Cardiac septum (tissue), 1 donor: ENCODE results near the gene ADGRB3. TPM values are rescaled to one million over a fixed set of nuclear protein-coding genes. Genes with fewer than 3 reads are reported as not detected.
"Not testable (repeated sequence)": the region's sequence is repeated elsewhere in the genome, so short reads cannot be mapped to it uniquely, and the experiment has no call there.

Experiments
- DNase-seq: peaks from one replicate; pipeline ENCODE4 v3.0.0-alpha.2; 2020; ENCODE audit warnings: low spot score
- intact Hi-C: fragments of 100-400 bp; cut with DNase I; formaldehyde crosslinking; loops from one replicate; pipeline ENCODE4 v1.14.0; 2022
- total RNA-seq: library from RNA; stranded (reverse); fragmentation: NEBNext Ultra II Directional; extraction: Animal tissue kit (Norgen Biotek cat#: 25700); gene quantifications from one replicate; pipeline ENCODE4 v1.2.1, GENCODE V29; 2021
- donor health status: DM: no; HTN: no; CAD: no.

Gene ADGRB3
- total RNA-seq, 1 donor from 2014 or later: 0.51 TPM

DNA sequence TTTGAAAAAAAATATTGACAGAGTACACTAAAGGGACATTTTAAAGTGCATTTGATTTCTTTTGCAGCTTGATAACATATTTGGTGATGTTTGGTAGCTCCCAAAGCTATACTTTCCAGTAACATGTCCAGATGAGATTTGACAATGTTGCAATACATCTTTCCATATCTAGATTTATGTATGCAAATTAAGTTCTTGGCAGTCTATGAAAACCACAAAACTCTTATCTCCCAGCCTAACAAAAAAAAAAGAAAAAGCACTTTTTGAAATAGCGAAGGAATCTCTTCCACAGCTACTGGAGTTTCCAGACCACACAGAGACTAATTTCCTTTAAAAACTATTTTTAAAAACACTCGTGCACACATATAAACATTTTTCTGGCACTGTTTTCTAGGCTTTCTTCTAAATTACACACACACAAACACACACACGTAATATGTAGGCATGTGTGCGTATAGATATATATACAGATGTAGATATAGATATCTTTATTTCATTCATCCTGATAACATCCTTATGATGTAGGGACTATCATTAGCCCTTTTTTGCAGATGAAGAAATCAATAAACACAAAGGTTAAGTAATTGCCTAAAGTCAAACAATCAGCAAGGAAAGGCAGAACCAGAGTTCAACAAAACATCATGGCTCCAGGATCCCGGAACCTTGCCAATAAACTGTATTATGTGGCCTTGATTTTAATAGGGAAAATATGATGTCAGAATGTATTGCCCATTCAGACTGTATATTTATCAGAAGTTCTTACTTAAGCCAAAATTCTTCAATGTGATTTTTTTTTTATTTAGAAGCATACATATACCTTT is 93.3 kb downstream of the ADGRB3 start:
- intact Hi-C loops: no loop called here
- no peak for DNase-seq

DNA sequence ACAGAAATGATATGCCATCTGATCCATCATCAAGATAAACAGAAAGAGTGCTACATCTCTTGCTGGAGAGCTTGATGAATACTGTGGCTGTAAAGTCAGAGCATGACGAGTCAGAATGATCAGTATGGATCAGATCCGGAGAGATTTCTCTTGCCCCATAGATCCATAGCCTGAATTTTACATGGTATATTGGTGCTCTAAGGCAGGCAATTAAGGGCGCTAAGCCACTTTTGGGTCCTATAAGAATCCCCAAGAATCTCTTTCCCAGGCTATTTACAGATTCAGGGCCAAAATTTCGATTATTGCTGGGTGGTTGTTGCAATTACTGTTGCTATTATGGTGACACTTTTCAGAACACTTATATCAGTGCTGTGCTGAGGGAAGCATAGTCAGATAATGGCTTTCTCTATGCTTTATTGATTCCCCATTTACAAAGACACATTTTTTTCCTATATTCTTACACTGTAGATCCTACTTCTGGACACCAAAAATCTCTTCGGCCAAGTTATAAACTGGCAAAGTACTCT is 94.4 kb downstream of the ADGRB3 start:
- intact Hi-C loops: no loop called here
- no peak for DNase-seq

DNA sequence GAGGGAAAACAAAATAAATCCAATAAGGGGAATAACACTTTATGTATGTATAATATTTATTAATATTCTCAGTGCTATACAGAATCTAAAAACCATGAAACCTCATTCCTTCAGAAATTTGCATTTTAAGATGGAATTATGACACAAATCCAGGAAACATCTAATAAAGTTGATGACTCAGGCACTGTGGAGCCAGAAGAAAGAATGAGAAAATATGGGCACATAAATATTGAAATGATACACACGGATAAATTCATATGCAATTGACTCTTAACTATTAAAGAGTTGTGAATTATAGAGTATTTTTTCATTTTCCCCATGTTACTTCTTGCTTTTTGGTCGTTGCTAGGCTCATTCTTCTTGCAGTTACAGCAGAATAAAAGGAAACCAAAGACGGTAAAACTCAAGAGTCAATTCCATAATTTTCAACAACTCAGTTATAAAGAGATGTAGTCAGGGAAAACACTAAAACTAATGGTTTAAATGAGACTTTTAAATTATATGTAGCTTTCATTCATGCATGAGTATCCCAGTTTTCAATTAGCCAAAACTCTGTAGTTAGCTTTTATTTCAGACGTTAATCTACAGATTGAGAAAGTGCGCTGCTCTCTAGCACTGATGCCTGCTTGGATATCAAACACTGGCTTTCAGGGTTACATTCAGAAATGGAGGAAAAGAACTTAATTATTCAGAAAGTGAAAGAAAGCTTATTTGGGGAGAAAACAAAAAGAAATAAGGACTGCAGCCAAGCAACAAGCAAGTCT is 95.4 kb downstream of the ADGRB3 start:
- intact Hi-C loops: no loop called here
- no peak for DNase-seq

DNA sequence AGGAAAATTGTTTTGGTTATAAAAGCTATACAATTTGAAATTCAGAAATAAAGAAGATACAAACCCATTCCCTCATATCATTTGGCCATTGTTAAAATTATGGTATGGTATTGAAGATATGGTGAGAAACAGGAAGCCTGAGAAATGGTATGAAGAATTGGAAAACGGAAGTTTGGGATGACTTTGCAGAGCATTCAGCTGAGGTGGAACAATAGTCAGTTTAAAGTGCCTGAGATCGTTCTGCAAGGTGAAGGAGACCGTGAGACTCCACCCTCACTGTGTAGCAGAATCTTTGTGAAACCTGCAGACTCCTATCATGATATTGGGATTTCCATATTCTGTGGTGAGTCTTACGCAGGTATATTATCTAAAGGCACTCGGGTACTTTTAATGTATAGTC is 97.3 kb downstream of the ADGRB3 start:
- intact Hi-C loops: no loop called here
- no peak for DNase-seq

DNA sequence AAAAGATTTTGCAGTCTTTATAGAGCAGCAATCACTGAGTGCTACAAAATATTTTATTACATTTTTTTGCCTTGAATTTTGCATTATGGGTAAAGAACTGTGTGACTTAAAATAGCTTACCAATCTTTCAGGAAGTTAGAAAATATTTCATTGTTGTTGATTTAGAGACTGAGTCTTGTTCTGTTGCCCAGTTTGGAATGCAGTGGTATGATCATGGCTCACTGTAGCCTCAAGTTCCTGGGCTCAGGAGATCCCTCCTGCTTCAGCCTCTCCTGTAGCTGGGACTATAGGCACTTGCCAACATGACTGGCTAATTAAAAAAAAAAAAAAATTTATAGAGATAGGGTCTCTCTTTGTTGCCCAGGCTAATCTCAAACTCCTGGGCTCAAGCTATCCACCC is 100.8 kb downstream of the ADGRB3 start:
- intact Hi-C loops: no loop called here
- DNase-seq: no peak

DNA sequence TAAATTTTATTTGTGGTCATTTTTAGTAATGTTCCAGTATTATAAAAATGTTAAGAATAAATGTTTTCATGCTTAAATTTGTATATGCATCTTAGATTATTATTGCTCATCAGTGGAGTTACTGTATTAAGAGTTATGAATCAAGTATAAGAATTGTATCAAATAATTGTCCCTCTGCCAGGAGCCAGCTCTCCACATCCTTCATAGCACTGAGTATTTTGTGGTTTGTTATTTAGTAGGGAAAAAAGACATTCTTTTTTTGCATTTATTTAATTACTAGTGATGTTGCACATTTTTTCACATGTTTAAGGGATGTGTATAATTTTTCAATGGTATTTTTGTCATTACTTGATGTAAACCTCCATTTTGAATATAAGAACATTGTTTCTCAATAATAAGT is 102.0 kb downstream of the ADGRB3 start:
- intact Hi-C loops: no loop called here
- no peak for DNase-seq

DNA sequence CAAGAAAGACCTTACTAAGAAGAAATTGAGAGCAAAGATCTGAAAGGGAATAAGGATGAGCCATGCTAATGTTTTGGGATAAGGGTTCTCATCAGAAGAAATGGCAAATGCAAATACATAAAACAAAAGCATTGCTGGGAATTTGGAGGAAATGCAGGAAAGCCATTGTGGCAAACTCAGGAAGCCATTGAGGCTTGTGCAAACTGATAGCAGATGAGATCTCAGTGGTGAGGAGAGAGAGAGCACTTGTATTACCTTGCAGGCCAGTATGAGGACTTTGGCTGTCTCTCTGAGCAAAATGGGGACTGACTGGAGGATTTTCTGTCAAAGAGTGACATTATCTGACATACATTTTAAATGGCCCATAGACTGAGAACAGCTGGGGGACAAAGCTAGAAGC is 103.0 kb downstream of the ADGRB3 start:
- intact Hi-C loops: no loop called here
- DNase-seq: no peak

DNA sequence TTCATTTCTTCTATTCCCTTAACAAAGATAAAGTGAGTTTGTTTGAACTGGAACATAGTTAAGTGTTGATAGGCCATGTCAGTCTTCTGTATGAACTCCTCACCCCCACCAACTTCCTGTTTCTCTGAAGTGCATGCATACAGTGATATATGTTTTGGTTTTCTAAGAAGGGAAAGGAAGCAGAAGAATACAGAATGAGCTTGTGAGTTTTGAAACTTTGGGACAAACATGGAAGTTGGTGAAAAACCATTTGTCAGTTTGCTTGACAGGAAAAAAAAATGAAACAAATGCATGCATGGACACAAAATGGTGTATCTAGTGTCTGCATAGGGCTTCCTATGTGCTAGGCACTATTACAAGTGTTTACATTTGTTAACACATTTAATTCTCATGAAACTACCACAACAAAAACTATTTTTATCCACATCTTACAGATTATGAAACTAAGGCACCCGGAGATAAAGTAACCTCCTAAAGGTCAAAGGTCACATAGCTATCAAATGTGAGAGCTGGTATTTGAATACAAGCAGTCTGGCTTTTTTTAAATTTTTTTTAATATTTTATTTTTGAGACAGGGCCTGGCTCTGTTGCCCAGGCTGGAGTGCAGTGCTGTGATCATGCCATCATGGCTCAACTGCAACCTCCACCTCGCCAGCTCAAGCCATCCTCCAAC is 105.9 kb downstream of the ADGRB3 start:
- intact Hi-C loops: no loop called here
- DNase-seq: no peak

DNA sequence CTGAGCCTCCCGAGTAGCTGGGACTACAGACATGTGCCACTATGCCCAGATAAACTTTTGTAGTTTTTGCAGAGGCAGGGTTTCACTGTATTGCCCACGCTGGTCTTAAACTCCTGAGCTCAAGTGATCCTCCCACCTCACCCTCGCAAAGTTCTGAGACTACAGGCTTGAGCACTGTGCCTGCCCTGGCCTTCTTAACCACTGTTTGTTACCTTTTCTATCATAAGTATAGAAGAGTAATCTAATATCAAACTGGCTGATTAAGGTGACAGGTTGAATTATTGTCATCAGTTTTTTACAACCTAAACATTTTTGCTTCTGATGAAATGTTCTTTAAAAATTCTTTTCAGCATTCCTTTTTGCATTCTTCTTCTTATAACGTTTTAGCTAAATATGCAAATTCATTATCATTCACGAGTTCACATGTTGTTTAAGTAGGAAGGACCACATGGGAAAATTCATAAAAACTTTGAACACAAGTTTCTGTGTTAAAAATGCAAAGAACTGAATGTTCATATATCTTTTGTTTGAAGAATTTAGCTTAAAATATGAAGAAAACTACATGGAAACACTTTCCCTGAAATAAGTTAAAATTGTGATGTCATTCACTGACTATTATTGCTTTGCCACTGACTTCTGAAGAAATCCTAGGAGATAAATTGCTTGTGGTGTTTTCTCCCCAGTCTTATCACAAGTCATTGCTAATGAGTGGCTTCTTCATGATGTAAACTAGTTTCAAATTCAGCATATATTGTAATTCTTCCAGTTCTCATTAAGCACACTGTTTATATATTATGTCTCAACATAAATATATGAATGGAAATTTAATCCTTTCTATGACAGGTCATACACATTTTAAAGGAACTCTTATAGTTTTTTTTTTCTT is 106.7 kb downstream of the ADGRB3 start:
- intact Hi-C loops: no loop called here
- DNase-seq: no peak

DNA sequence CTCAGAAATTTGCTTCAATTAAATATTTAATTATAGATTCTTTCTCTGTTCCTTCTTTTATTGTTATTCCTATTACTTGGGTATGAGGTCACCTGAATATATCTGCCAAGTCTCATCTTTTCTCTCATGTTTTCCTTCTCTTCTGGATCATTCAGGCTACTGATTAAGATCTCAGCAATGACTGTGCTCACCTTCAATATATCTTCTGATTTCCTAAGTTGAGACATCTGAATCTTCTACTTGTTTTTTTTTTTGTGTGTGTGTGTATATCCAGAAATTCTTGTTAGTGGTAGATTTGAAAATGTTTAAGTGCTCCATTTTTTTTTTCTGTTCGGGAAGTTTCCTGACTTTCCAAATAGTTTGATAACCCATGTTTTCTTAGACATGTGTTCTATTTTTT is 108.0 kb downstream of the ADGRB3 start:
- intact Hi-C loops: no loop called here
- no peak for DNase-seq

DNA sequence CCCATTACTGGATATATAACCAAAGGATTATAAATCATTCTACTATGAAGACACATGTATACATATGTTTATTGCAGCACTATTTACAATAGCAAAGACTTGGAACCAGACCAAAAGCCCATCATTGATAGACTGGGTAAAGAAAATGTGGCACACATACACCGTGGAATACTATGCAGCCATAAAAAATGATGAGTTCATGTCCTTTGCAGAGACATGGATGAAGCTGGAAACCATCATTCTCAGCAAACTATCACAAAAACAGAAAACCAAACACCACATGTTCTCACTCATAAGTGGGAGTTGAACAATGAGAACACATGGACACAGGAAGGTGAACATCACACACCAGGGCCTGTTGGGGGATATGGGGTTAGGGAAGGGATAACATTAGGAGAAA is 109.3 kb downstream of the ADGRB3 start:
- intact Hi-C loops, DNase-seq: not testable (repeated sequence)

DNA sequence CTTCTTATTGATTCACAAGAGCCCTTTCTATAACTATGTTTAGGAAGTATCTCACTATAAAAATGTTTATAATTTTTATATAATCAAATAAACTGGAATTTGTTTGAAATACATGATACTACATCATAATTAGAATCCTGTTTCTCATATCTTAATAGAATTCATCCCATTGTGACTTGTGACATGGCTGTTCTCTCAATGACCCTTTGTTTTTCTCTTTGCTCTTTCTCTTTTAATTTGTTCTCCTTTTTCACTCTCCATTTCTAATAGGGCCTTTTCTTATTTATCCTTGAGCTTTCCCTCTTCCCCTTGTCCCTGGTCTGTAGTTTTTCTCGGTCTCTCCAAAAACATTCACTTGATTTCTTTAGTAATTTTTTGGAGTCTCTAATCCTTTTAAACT is 111.3 kb downstream of the ADGRB3 start:
- DNase-seq: no peak
- intact Hi-C loops: no loop called here

DNA sequence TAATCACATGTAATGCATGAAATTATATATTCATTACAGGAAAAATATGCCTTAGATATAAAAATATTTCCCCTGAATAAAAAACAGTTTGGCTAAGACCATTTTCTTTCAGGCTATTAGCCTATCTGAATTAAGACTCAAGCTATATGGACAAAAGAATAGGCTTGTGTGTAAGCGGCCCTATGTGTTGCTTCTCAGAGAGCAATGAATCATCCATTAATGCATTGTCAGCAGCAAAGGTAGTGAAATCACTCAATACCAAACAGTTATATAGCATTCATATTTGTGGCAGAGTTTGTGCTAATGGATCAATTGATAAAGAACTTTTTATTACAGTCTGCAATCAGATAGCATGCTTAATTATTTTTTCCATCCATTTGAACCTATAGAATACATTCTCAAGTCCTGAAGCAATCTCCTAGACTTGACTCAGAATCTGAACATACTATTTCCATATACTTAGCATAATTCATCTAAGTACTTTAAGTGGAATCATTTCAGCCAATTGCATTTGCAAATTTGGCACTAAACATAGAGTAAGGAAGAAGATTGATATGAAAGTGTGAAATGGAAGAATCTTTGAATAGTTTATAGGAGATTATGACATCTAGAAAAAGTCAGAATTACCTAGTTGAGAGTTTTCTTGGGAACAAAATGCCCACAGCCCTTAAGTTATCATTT is 112.2 kb downstream of the ADGRB3 start:
- intact Hi-C loops: no loop called here

DNA sequence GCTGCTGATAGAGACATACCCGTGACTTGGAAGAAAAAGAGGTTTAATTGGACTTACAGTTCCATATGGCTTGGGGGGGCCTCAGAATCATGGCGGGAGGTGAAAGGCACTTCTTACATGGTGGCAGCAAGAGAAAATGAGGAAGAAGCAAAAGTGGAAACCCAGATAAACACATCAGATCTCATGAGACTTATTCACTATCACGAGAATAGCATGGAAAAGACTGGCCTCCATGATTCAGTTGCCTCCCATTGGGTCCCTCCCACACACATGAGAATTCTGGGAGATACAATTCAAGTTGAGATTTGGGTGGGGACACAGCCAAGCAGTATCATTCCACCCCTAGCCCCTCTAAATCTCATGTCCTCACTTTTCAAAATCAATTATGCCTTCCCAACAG is 112.8 kb downstream of the ADGRB3 start:
- intact Hi-C loops: not testable (repeated sequence)

More for the DNA sequence above, 112.2 kb downstream of the ADGRB3 start:
- no peak for DNase-seq

DNA sequence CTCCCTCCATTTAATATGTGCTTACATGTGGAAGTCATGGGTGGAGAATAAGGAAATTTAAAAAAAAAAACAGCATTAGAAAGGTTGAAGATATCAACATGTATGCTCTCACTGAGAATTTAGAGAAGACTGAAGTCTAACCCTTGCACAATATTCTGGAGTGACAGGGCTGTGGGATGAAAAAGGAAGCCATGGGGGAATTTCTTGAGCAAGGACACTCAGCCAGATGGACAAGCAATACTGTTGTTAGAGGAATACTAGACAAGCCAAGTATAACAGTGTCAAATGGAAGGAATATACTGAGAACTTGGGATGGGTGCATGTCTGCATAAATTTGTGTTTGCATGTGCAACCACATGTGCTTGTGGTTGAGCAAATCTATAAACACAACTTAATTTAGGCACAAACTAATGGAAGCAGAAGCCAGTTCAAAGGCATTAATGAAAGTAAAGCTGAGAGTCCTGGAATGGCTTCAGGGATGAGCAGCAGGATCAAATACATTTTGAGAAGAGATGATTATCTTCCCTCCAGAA is 119.7 kb downstream of the ADGRB3 start:
- DNase-seq: no peak
- intact Hi-C loops: no loop called here

More for the DNA sequence above, 112.8 kb downstream of the ADGRB3 start:
- not testable (repeated sequence) for DNase-seq

DNA sequence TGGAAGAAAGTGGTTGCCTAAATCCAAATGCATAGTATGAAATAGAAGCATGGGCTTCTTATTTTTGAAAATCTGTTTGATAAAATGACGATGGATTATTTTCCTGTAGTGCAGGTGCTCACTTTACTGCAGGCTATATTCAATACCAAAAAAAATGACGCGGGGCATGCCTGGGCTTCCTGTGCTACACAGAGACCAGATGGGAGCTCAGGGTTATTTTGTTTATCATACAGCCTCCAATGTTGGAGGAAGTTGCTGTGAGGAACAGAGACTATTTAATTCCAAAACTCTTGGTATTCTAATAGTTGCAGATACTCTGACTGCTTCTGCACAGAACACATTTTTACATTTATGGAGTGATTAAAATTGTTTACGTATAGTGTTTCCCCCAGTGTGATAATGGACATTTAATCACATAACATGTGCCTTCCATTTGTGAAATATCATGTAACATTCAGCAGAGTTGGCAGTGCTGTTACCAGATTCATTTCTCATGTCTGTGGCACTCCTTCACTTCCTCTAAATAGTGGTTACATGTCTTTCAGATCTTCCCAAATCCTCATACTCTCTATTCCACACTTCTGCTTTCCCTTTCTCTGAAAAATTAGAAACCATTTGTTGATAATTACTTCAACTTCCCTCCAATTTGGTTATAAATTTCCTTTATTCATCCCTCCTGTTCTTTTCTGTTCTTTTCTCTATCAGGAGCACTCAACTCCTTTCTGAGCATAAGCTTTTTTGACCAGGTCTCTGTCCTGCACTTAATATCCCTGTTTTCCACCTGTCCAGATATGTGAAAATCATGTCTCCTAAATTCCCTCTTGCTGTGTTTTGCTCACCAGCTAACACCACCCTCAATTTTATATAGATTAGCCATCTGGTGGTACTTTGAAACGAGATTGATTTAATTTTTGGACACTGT is 121.6 kb downstream of the ADGRB3 start:
- no peak for DNase-seq
- intact Hi-C loops: no loop called here

DNA sequence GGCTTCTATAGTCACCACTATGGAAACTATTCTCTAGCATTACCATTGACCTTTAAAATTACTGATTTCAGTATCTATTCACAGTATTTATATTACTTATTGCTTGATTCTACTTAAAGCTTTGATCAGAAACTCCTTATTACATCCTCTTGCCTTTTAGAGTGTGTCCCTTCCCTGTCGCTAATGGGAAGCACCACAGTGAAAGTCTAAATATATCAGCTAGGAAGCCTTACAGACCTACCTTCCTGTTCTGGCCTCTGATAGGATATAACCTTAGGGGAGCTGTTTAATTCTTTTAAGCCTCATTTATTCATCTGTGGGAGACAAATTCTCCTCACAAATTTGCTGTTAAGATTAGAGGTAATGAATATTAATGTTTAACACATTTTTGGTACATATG is 122.7 kb downstream of the ADGRB3 start:
- intact Hi-C loops: no loop called here
- no peak for DNase-seq
